ENCODE data around the gene ARFGEF3.

- no peak for TF ChIP-seq POLR2A (IDR thresholded peaks at IDR 0.05; ENCODE audit: low read length)
- TF ChIP-seq GATA1 (IDR thresholded peaks at IDR 0.05; ENCODE audit: low read depth, low read length) = no peak
Measured at GRCh38 chr6:138204303-138204702, 42.6 kb downstream of the ARFGEF3 start.
